ENCODE measurements around the gene IL11. TPM values are rescaled to one million over a fixed set of nuclear protein-coding genes. Genes with fewer than 3 reads are reported as not detected.

The IL11 gene
- polyA plus RNA-seq, 12 donors: 0.14 to 0.53 (median 0.30) TPM; not detected in 2

DNA sequence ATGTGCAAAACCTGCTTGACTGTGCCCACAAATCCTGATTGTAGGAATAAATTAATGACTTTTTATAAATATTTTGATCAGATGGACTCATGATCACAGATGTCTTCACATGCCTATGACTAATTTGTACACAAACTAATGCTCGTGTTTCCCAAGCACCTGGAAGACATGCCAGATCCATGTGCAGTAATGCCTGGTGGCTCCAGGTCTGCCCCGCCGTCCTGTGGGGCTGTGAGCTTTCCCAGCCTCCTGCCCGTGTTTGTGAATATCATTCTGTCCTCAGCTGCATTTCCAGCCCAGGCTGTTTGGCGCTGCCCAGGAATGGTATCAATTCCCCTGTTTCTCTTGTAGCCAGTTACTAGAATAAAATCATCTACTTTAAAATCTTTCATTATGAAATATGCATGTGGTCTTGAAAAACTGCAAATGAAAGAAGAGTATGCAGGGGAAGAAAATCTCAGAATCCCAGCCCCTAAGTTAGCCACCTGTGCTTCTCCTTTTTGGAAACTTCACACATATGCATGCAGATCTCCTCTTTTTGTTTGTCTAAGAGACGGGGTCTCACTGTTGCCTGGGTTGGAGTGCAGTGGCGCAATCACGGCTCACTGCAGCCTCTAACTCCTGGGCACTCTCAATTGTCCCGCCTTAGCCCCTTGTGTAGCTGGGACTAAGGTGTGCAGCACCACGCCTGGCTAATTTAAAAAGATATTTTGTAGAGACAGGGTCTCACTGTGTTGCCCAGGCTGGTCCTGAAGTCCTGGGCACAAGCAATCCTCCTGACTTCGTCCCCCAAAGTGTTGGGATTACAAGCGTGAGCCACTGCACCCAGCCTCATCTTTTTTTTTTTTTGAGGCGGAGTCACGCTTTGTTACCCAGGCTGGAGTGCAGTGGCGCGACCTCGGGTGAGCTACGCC, 21.7 kb upstream of the IL11 start:
- no peak for DNase-seq

DNA sequence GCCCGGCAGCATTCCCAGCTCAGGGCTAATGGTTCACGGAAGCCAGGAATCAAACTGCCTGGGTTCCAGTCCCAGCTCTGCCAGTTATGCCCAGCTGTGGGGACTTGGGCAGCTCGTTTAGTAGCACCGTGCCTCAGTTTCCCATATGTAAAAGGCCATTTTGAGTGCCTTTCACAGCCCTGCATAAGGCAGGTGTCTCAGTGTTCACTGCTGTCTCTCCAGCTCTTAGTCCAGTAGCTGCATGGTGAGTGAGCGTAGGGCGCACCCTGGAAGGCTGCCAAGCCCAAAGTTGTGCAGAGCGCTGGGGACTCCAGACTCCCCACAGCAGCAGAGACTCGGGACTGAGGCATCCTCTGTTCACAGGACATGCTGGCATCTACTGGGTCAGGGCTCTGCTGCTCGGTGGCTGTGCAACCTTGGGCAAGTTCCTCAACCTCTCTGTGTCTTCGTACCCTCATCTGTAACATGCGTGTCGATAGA, 21.0 kb upstream of the IL11 start:
- no peak for DNase-seq

DNA sequence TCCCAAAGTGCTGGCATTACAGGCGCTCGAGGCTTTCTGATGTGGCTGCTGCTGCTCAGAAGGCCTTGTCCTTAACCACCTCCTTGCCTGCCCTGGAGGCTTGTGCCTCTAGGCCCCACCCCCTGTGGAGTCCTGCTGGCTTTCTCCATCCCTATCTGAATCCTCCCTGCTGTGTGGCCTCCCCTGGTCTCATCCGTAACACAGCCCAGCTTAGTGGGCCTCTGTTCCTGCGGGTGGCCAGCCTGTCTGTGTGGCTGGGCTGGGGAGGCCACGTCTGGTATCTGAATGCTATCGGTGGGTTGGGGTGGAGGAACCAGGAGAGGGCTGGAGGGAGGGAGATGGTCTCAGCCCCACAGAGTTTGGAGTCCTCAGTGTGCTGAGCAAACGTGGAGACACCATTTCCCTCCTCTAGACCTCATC, 20.2 kb upstream of the IL11 start:
- DNase-seq: no peak

DNA sequence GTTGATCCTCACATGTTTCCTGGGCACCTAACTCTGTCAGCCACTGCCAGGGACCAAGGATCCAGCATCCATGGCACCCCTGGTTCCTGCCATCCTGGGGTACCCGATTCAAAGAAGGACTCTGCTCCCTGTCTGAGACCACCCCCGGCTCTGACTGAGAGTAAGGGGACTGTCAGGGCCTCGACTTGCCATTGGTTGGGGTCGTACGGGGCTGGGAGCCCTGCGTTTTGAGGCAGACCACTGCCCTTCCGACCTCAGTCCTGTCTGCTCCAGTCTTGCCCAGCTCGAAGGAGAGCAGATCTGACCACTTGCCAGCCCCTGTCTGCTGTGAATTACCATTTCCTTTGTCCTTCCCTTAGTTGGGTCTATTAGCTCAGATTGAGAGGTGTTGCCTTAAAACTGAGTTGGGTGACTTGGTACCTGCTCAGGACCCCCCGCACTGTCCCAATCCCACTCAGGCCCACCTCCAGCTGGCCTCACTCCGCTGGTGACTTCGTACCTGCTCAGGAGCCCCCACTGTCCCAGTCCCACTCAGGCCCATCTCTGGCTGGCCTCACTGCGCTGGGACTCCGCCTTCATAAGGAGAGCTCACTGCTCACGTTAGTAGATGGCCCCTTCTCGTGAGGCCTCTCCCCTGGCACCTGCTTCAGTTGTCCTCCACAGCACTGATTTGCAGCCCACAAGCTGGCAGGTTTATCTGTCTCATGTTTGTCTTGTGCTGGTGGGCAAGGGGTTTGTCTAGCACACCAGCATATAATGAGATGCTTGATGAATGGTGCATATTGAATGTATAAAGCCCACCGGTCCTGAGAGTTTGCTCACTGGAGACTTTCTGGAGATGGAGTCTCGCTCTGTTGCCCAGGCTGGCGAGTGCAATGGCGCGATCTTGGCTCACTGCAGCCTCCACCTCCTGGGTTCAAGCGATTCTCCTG, 19.4 kb upstream of the IL11 start:
- no peak for DNase-seq

DNA sequence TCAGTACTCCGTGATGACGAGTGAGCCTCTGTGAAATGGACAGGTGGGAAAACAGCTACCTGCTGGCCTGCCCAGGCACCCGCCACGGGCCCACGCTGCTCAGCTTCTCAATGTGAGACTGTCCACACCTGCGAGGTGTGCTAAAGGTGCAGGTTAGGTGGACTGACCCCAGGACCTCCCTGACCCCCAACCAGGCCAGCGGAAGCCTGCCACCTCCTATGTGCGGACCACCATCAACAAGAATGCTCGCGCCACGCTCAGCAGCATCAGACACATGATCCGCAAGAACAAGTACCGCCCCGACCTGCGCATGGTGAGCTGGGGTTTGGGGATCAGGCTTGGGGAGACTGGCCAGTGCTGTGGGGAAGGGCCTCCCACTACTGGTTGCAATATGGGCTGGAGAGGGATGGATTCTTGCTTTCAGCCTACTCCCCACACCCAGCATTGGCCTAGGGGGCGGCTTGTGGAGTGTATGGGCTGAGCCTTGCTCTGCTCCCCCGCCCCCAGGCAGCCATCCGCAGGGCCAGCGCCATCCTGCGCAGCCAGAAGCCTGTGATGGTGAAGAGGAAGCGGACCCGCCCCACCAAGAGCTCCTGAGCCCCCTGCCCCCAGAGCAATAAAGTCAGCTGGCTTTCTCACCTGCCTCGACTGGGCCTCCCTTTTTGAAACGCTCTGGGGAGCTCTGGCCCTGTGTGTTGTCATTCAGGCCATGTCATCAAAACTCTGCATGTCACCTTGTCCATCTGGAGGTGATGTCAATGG, 17.7 kb upstream of the IL11 start:
- no peak for DNase-seq

DNA sequence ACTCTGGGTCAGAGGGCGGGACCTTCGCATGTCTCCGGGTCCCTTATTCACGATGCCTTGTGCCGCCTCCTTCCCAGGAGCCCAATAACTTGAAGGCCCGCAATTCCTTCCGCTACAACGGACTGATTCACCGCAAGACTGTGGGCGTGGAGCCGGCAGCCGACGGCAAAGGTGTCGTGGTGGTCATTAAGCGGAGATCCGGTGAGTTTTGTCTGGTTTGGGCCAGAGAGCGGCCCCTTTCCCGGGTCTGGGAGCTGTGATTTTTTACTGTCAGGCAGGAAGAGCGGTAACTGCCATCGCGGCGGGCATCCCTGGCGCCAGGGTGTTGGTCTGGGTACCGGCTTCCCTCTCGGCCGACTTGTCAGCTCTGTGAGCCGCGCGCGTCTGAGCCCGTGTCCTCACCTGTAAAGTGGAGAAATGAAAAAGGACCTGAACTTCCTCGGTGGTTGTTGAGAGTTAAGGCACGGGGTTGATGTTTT, 16.3 kb upstream of the IL11 start:
- no peak for DNase-seq

DNA sequence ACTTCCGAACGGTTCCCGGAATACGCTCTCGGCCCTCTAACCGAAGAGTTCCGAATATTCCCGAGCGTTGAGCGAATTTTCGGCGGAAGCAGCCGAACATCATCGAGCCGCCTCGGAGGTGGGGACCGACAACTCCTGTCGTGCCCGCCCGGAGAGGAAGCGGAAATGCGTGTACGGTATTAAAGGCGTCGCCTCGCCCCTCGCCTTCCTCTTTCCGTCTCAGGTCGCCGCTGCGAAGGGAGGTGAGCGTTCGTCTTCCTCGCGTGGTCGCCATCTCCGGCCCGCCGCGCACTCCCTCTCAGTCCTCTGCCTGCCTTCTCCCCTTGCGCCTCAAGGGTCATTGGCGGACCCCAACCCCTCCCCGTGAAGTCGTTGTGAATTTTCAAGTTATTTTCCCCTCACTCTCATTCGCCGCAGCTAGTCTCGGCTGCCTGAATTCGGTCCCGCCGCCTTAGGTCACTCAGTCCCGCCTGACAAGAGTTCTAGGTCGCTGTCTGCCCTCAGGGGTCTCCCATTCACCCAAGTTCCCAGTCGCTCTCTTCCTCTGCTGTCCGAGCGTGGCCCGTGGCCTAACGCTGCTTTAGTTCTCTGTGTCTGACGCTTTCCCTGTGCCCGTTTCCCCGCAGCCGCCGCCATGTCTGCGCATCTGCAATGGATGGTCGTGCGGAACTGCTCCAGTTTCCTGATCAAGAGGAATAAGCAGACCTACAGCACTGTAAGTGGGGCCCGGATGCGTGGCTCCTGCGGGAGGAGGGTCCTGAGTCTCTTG, 15.6 kb upstream of the IL11 start, which contains the start of gene RPL28:
TSS of gene RPL28 (plus strand) at position 209 of the 769 bp plus-strand sequence. CDS start at position 635, 426 bp downstream.
- DNase-seq: peak; percentile 99

DNA sequence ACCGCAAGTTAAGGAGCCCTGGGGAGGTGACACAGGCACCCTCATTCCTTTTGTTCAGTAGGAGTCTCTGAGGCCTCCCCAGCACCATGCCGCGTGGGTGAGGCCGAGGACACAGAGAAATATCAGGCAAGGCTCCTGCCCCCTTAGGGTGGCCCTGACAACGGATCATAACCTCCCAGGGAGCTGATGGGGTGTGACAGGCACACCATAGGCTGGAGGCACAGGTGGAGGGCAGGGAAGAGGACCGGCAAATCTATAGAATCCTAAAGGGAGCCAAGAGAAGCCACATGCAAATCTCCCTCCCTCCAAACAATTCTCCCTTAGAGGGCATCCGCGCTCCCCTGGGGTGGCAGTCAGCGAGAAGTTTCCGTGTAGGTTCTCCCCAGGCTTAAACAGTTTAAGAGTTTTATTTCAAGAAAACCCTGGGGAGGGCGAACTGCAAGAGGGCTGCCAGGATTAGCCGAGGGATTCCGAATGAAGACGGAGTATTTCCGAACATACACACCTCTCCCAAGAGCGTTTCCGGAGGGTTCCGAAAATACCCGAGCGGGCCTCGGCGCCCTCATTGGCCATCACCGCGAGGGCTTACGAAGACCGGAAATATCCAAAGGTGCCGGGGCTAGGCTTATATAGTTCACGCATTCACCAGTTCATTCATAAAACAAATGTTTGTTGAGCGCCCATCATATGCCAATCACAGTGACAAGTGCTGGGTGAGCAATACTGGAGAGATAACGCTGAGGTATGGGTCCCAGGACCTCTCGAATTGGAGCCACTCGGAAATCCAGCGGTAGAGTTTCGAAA, 14.9 kb upstream of the IL11 start:
- DNase-seq: peak; percentile 98

DNA sequence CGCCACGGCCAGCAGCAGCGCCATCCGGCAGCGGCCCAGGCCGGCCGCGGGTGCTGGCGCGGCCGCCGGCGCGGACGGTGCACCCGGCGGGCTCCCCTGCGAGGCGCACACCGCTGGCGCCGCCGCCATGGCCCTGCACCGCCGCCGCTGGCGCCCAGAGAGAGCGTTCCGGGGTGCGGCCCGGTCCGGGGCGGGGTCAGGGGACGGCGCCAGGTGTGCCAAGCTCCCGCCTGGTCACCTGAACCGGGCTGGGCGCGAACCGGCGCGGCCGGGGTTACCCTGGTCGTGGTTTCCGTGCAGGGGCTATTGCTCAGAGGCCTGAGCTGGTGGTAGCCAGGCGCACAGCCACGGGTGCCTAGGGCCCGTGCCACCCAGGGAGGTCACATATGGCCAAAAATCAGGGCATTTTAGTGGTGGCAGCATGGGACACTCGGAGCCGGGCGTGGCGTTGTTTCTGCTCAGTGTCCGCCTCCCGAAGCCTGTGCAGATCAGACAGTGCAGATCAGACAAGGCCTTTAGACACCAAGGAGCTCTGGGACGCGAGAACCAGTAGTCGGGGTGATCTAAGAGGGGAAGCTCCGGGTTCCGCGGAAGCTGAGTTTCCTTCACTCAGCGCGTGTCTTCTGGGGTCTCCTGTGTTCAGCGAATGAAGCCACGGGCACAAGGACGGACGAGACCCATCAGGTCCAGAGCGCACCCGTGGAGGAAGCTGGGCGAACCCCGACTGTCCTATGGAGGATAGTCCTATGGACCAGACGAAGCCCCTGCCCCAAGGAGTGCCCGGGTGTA, 14.1 kb upstream of the IL11 start, which contains the start of gene TMEM238:
TSS of gene TMEM238 (minus strand) at position 162 of the 789 bp plus-strand sequence. CDS start at position 129, 33 bp downstream.
- no peak for DNase-seq

DNA sequence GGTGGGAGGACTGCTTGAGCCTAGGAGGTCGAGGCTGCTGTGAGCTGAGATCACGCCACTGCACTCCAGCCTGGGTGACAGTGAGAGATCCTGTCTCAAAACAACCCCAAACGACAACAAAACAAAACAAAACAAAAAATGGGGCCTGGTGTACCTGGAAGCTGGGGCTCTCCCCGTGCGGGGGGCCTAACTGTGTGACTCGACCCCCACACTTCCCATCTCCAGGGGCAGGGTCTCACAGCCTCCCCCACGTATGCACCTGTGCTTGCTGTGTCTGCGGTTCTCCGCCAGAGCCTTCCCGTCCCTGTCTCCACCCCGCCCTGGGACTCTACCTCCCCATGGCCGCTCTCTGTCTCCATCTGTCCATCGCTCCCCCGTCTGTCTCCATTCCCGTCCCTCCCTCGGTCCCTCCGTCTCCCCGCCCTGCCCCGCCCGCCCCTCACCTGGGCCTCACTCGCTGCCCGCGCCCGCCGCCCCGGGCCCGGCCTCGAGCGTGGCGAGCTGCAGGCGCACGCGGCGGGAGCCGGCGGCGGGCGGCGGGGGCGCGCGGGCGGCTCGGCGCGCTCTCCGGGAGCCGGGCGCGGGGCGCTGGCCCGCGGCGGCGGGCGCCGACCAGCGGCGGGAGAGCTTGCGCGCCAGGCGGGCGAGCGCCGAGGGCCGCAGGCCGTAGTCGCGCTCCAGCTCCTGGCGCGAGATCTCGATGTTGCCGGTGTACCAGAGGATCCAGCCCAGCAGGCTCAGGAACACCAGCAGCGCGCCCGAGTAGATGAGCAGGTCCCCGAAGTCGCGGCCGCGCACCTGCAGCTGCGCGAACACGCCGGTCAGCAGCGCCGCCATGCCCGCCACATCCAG, 13.2 kb upstream of the IL11 start:
- DNase-seq: peak; percentile 57

DNA sequence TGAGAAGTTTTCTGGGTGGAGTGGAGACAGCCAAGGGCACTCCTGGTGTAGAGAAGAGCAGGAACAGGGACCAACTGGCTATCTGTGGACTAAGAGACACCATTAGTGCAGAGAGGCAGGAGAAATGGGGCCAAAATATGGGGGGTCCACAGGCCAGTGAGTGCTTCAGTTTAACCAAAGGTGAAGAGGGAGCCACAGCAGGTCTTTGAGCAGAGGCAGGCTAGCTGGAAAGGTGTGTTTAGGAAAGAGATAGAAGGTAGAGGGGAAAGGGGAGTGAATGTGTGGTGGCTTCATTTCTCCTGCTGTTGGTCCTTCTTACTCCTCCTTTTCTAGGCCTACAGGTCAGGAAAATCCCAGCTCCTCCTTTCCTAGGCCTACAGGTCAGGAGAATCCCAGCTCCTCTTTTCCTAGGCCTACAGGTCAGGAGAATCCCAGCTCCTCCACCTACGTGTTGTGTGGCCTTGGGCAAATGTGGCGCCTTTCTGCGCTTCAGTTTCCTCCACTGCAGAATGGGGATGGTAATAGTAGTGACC, 12.3 kb upstream of the IL11 start:
- no peak for DNase-seq

DNA sequence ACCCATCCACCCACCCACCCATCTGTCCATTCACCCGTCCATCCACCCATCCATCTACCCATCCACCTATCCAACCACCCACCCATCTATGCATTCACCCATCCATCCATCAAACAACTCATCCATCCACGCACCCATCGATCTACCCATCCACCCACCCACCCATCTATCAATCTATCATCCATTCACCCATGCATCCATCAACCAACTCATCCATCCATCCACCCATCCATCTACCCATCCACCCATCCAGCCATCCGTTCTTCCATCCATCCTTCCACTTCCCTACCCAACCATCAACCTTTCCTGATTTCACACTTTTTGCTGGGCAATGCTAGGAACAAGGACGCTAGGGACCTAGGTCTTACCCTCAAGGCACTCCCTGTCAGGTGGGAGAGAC, 11.8 kb upstream of the IL11 start:
- DNase-seq: no peak

DNA sequence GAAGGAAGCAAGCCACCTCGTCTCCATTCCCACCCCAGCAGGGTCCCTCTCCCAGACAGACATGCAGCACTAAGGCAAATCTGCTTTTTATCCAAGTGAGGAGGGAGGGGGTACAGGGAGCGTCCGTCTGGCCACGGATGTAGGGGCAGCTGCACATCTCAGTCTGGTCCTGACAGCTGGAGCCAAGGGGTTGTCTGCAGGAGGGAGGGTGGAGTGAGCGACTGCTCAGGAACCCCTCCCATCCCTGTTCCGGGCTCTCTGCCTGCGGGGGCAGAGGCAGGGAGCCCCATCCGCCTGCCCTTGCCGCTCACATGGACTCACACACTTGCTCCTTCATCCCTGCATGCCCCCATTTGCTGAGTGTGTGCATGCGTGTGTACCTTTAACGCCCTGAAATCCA, 8.9 kb upstream of the IL11 start:
- DNase-seq: no peak

DNA sequence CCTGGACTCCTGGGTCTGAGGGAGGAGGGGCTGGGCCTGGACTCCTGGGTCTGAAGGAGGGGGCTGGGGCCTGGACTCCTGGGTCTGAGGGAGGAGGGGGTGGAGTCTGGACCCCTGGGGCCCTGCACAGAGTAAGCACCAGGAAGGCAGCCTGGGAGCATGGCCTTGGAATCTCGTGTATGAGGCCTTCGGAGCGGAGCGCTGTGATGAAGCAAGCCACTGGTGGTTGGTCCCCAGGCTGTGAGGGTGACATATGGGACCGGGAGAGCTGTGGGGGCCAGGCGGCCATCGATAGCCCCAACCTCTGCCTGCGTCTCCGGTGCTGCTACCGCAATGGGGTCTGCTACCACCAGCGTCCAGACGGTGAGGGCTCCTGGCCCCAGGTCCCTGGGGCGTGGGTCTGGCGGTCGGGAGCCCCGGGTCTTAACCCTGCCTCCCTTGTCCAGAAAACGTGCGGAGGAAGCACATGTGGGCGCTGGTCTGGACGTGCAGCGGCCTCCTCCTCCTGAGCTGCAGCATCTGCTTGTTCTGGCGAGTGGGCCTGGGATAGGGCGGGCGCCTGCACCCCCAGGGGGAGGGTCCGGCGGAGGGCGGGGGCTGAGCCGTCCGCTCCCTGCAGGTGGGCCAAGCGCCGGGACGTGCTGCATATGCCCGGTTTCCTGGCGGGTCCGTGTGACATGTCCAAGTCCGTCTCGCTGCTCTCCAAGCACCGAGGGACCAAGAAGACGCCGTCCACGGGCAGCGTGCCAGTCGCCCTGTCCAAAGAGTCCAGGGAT, 7.3 kb upstream of the IL11 start:
- no peak for DNase-seq

DNA sequence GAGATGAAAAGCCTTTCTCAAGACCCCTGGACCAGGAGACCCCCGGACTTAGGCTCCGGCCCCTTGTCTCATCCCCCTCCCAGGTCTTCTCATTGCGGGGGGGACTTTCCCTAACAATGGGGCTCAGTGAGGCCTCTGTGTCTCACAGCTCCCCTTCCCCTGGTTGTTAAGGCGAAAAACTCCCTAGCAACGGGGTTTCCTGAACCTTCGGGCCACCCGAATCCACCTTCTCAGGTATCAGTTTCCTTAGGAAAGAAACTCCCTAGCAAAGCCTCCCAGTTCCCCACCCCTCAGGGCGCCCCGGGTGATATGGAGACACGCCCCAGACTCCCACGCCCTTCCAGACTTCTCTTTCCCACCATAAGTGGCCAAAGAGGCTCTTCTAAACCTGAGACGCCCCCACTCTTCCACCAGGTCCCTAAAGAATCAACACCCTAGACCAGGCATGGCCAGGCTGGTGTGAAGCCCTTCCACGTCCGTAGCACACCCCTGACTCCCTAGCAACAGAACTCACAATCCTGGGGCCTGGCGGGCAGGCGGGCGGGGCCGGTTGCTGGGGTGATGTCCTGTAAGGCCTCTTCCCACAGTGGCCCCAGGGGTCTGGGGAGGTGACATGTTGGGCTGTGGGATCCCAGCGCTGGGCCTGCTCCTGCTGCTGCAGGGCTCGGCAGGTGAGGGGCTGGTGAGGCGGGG, 6.1 kb upstream of the IL11 start, which contains the start of gene TMEM190:
TSS of gene TMEM190 (plus strand) at position 586 of the 693 bp plus-strand sequence. CDS start at position 614, 28 bp downstream.
- DNase-seq: no peak

Data from muscle of arm (tissue), 12 donors.